HCT116 (cell line): ENCODE measurements around the gene MAP2K2. TPM values are rescaled to one million over a fixed set of nuclear protein-coding genes. Genes with fewer than 3 reads are reported as not detected.

Source experiments
- ATAC-seq: fragments of 200-7000 bp; cut with Tn5 transposase; 2 replicates; pipeline ENCODE4 v1.9.1; 2020; ENCODE audit warnings: mild to moderate bottlenecking, moderate library complexity
- BruUV-seq: library from RNA; stranded (reverse); fragments of 400-500 nt; replicated peaks from 2 replicates; lab custom pipeline; 2021; lab: Mats Ljungman, UMichigan
- CTCF ChIA-PET: fragments of 300-600 bp; sonication (Branson Sonifier 250); formaldehyde crosslinking; loops from one replicate; lab custom pipeline; 2021; ENCODE audit warnings: antibody characterized with exemption; lab: Charles Lee
- POLR2A ChIA-PET: fragments of 300-600, 350-600 bp; sonication (Branson Sonifier 250); formaldehyde crosslinking; loops from one replicate; lab custom pipeline; 2021; ENCODE audit warnings: antibody characterized with exemption; lab: Charles Lee
- RAD21 ChIA-PET, 2 experiments: fragments of 300-600 bp; sonication (Branson Sonifier 250); formaldehyde crosslinking; loops; one replicate each; lab custom pipeline; 2023; ENCODE audit warnings: low total read pairs in 2 of 2; ENCODE audit not compliant: uncharacterized antibody in 2 of 2, unreplicated experiment in 2 of 2, low non-redundant PET in 1 of 2; lab: Charles Lee
- DNase-seq: peaks from one replicate; pipeline ENCODE4 v3.0.0-alpha.2; 2010; ENCODE audit warnings: low read depth, low spot score
- H2AFZ ChIP-seq: fragments of 200-600 bp; shearing (Covaris generic), sonication (generic); 2 replicates; pipeline ENCODE4 v1.6.1; 2017; ENCODE audit warnings: low read depth, mixed run types, mixed read lengths, antibody characterized with exemption, low read length; ENCODE audit not compliant: poor library complexity, severe bottlenecking
- H3K27ac ChIP-seq: 2 replicates; pipeline ENCODE4 v1.5.1; 2012; ENCODE audit warnings: low read depth, low read length
- H3K27me3 ChIP-seq: fragments of 200-600 bp; sonication (generic); 2 replicates; pipeline ENCODE4 v1.6.1; 2016; ENCODE audit warnings: mixed run types, low read length, mixed read lengths; ENCODE audit not compliant: insufficient read depth
- H3K36me3 ChIP-seq, 2 experiments: fragments of 200-500 bp in 1 of 2; fragments of 200-600 bp in 1 of 2; sonication (Bioruptor generic) in 1 of 2; sonication (generic) in 1 of 2; 2 replicates each; pipeline versions ENCODE4 v1.5.1 to v1.6.1; 2014 to 2016; ENCODE audit warnings: low read length in 2 of 2, inconsistent platforms in 1 of 2, mixed read lengths in 1 of 2, mixed run types in 1 of 2; ENCODE audit not compliant: insufficient read depth in 2 of 2, control insufficient read depth in 1 of 2
- H3K4me1 ChIP-seq, 2 experiments: fragments of 200-600 bp in 1 of 2; sonication (generic) in 1 of 2; 2 replicates each; pipeline versions ENCODE4 v1.5.1 to v1.6.1; 2012 to 2017; ENCODE audit warnings: low read length in 2 of 2, inconsistent platforms in 1 of 2, mild to moderate bottlenecking in 1 of 2, mixed read lengths in 1 of 2, mixed run types in 1 of 2, moderate library complexity in 1 of 2; ENCODE audit not compliant: insufficient read depth in 2 of 2, control insufficient read depth in 1 of 2
- H3K4me2 ChIP-seq: fragments of 200-600 bp; sonication (generic); 2 replicates; pipeline ENCODE4 v1.6.1; 2017; ENCODE audit warnings: mixed run types, low read length, mixed read lengths
- H3K4me3 ChIP-seq, 2 experiments: fragments of 200-600 bp in 1 of 2; sonication (generic) in 1 of 2; replicated peaks in 1 of 2; 2 replicates each; pipeline ENCODE4 v1.5.1; 2011 to 2016; ENCODE audit warnings: low read length in 2 of 2, control low read depth in 1 of 2, low read depth in 1 of 2, mild to moderate bottlenecking in 1 of 2, mixed read lengths in 1 of 2, mixed run types in 1 of 2
- H3K79me2 ChIP-seq: fragments of 200-600 bp; sonication (generic); 2 replicates; pipeline ENCODE4 v1.6.1; 2017; ENCODE audit warnings: mild to moderate bottlenecking, mixed run types, low read length, moderate library complexity, mixed read lengths; ENCODE audit not compliant: insufficient read depth
- H3K9ac ChIP-seq: fragments of 200-600 bp; sonication (generic); 2 replicates; pipeline ENCODE4 v1.6.1; 2016; ENCODE audit warnings: low read length, mixed read lengths
- H3K9me2 ChIP-seq: fragments of 200-600 bp; sonication (generic), shearing (Covaris generic); 2 replicates; pipeline ENCODE4 v1.6.1; 2017; ENCODE audit warnings: mixed run types, mild to moderate bottlenecking, moderate library complexity; ENCODE audit not compliant: insufficient read depth
- H3K9me3 ChIP-seq, 2 experiments: fragments of 200-500 bp in 1 of 2; fragments of 200-600 bp in 1 of 2; sonication (Bioruptor generic) in 1 of 2; sonication (generic) in 1 of 2; 2 replicates each; pipeline ENCODE4 v1.6.1; 2014 to 2017; ENCODE audit warnings: low read length in 2 of 2, mixed read lengths in 2 of 2, inconsistent platforms in 1 of 2, low read depth in 1 of 2, mild to moderate bottlenecking in 1 of 2, mixed run types in 1 of 2, moderate library complexity in 1 of 2; ENCODE audit not compliant: control insufficient read depth in 1 of 2, insufficient read depth in 1 of 2
- H4K20me1 ChIP-seq: fragments of 200-600 bp; sonication (generic), shearing (Covaris generic); 2 replicates; pipeline ENCODE4 v1.6.1; 2017; ENCODE audit warnings: mixed run types, mild to moderate bottlenecking, moderate library complexity; ENCODE audit not compliant: insufficient read depth
- JUND ChIP-seq: IDR thresholded peaks from 2 replicates; pipeline ENCODE4 v1.6.1; 2012
- MAX ChIP-seq: IDR thresholded peaks from 2 replicates; pipeline ENCODE4 v1.6.1; 2012
- ZFX ChIP-seq: fragments of 450-650 bp; IDR thresholded peaks from 2 replicates; pipeline ENCODE4 v1.6.1; 2017
- intact Hi-C: fragments of 100-400 bp; cut with micrococcal nuclease; formaldehyde crosslinking; loops from 2 replicates; pipeline ENCODE4 v1.10.0; 2022
- total RNA-seq: library from RNA; stranded (reverse); gene quantifications from one replicate; pipeline ENCODE4 v1.2.1, GENCODE V29; 2021; ENCODE audit not compliant: unreplicated experiment
- TF ChIP-seq, protein P1 (sequence below): IDR thresholded peaks from 2 replicates; pipeline ENCODE4 v1.6.1; 2012; ENCODE audit warnings: low read depth

Gene MAP2K2
- total RNA-seq, 1 experiment from 2014 or later = 186 TPM

GRCh38 chr19:4115818-4116385 is 8.0 kb downstream of the MAP2K2 start:
- H3K4me2 ChIP-seq = no peak overlapping the region
- peaks cover 21% of the 10 kb centered on the region for H3K79me2 ChIP-seq
- no peak overlapping the region for H2AFZ ChIP-seq
- no peak overlapping the region; the same call in 1 of the 2 replicates for H3K27ac ChIP-seq
- no peak overlapping the region for H3K4me3 ChIP-seq
- no peak for TF ChIP-seq MAX
- TF ChIP-seq, protein P1, sequence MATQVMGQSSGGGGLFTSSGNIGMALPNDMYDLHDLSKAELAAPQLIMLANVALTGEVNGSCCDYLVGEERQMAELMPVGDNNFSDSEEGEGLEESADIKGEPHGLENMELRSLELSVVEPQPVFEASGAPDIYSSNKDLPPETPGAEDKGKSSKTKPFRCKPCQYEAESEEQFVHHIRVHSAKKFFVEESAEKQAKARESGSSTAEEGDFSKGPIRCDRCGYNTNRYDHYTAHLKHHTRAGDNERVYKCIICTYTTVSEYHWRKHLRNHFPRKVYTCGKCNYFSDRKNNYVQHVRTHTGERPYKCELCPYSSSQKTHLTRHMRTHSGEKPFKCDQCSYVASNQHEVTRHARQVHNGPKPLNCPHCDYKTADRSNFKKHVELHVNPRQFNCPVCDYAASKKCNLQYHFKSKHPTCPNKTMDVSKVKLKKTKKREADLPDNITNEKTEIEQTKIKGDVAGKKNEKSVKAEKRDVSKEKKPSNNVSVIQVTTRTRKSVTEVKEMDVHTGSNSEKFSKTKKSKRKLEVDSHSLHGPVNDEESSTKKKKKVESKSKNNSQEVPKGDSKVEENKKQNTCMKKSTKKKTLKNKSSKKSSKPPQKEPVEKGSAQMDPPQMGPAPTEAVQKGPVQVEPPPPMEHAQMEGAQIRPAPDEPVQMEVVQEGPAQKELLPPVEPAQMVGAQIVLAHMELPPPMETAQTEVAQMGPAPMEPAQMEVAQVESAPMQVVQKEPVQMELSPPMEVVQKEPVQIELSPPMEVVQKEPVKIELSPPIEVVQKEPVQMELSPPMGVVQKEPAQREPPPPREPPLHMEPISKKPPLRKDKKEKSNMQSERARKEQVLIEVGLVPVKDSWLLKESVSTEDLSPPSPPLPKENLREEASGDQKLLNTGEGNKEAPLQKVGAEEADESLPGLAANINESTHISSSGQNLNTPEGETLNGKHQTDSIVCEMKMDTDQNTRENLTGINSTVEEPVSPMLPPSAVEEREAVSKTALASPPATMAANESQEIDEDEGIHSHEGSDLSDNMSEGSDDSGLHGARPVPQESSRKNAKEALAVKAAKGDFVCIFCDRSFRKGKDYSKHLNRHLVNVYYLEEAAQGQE = no peak
- TF ChIP-seq JUND = no peak
- TF ChIP-seq ZFX = no peak
- ChIA-PET RAD21 (no interaction called here), POLR2A (no interaction called here), CTCF (no interaction called here)
- BruUV-seq = no TSS peak
- DNase-seq (no peak), ATAC-seq (no peak)
- H3K9ac ChIP-seq = no peak overlapping the region
- no peaks in the 10 kb centered on the region for H3K4me1 ChIP-seq
- no peaks in the 10 kb centered on the region for H3K27me3 ChIP-seq
- H3K9me3 ChIP-seq = no peaks in the 10 kb centered on the region
- H4K20me1 ChIP-seq = no peaks in the 10 kb centered on the region
- H3K36me3 ChIP-seq = peaks cover 9 to 10% of the 10 kb centered on the region in 2 experiments; a peak in 3 of 4 replicates
- intact Hi-C loops = no loop called here
- H3K9me2 ChIP-seq = no peaks in the 10 kb centered on the region
